PC-3 (cell line): ENCODE results near the gene CPA1. TPM values are rescaled to one million over a fixed set of nuclear protein-coding genes. Genes with fewer than 3 reads are reported as not detected.

Experiments used
- ATAC-seq: fragments of 200-7000 bp; cut with Tn5 transposase; 2 replicates; pipeline ENCODE4 v1.9.1; 2020; ENCODE audit warnings: mild to moderate bottlenecking, moderate library complexity
- BruUV-seq: library from RNA; stranded (reverse); fragments of 400-500 nt; replicated peaks from 2 replicates; lab custom pipeline; 2021; lab: Mats Ljungman, UMichigan
- CTCF ChIA-PET: fragments of 300-600 bp; sonication (Branson Sonifier 250); formaldehyde crosslinking; loops from one replicate; lab custom pipeline; 2022; ENCODE audit warnings: antibody characterized with exemption; lab: Charles Lee
- POLR2A ChIA-PET: fragments of 300-600 bp; sonication (Branson Sonifier 250); formaldehyde crosslinking; loops from one replicate; lab custom pipeline; 2022; ENCODE audit warnings: antibody characterized with exemption; ENCODE audit not compliant: unreplicated experiment; lab: Charles Lee
- DNase-seq: peaks from one replicate; pipeline ENCODE4 v3.0.0-alpha.2; 2015
- H2AFZ ChIP-seq: fragments of 300-600 bp; sonication (generic); 2 replicates; pipeline ENCODE4 v1.6.0; 2016; ENCODE audit warnings: antibody characterized with exemption, low read length
- H3F3A ChIP-seq: fragments of 300-600 bp; sonication (generic); one replicate; pipeline ENCODE4 v1.6.0; 2017; ENCODE audit warnings: antibody characterized with exemption, low read length, control low read depth, mild to moderate bottlenecking; ENCODE audit not compliant: unreplicated experiment
- H3K27ac ChIP-seq: fragments of 300-600 bp; sonication (generic); 2 replicates; pipeline ENCODE4 v1.5.1; 2016; ENCODE audit warnings: mild to moderate bottlenecking, low read length
- H3K27me3 ChIP-seq: fragments of 300-600 bp; sonication (generic); 2 replicates; pipeline ENCODE4 v1.6.1; 2016; ENCODE audit warnings: low read length, mixed read lengths
- H3K36me3 ChIP-seq: fragments of 300-600 bp; sonication (generic); 2 replicates; pipeline ENCODE4 v1.6.1; 2016; ENCODE audit warnings: low read depth, mixed run types, low read length, mixed read lengths
- H3K4me1 ChIP-seq: fragments of 300-600 bp; sonication (generic); 2 replicates; pipeline ENCODE4 v1.5.1; 2016; ENCODE audit warnings: low read length; ENCODE audit not compliant: insufficient read depth
- H3K4me2 ChIP-seq: fragments of 300-600 bp; sonication (generic); 2 replicates; pipeline ENCODE4 v1.6.0; 2016; ENCODE audit warnings: low read length
- H3K4me3 ChIP-seq: fragments of 300-600 bp; sonication (generic); 2 replicates; pipeline ENCODE4 v1.5.1; 2016; ENCODE audit warnings: mild to moderate bottlenecking, low read length, mixed read lengths
- H3K79me2 ChIP-seq: fragments of 300-600 bp; sonication (generic); 2 replicates; pipeline ENCODE4 v1.6.1; 2017; ENCODE audit warnings: low read length, mixed read lengths
- H3K9ac ChIP-seq: fragments of 300-600 bp; sonication (generic); 2 replicates; pipeline ENCODE4 v1.6.0; 2016; ENCODE audit warnings: mild to moderate bottlenecking, low read length
- H3K9me2 ChIP-seq: fragments of 300-600 bp; sonication (generic); replicated peaks from 2 replicates; pipeline ENCODE4 v1.6.1; 2016; ENCODE audit warnings: mixed run types, low read length, mixed read lengths
- H3K9me3 ChIP-seq: fragments of 300-600 bp; sonication (generic); 2 replicates; pipeline ENCODE4 v1.6.1; 2016; ENCODE audit warnings: low read length, mixed read lengths
- H4K20me1 ChIP-seq: fragments of 300-600 bp; sonication (generic); 2 replicates; pipeline ENCODE4 v1.6.1; 2016; ENCODE audit warnings: low read length, mixed read lengths
- EZH2 ChIP-seq: fragments of 300-600 bp; sonication (generic); IDR thresholded peaks from one replicate; pipeline ENCODE4 v1.6.1; 2017; ENCODE audit warnings: antibody characterized with exemption, mild to moderate bottlenecking, low read length; ENCODE audit not compliant: unreplicated experiment
- EZH2phosphoT487 ChIP-seq: fragments of 300-600 bp; sonication (generic); IDR thresholded peaks from 2 replicates; pipeline ENCODE4 v1.6.1; 2018; ENCODE audit warnings: mild to moderate bottlenecking, antibody characterized with exemption, low read length, borderline replicate concordance
- intact Hi-C: fragments of 100-400 bp; cut with micrococcal nuclease; formaldehyde crosslinking; loops from 2 replicates; pipeline ENCODE4 v1.9.0; 2023
- total RNA-seq: library from RNA; depleted of rRNA; stranded (reverse); fragments of >200 nt; gene quantifications from 2 replicates; pipeline ENCODE4 v1.2.3, GENCODE V29; 2014
- TF ChIP-seq, protein P1 (sequence below): fragments of 300-600 bp; sonication (generic); conservative IDR thresholded peaks from 2 replicates; pipeline ENCODE4 v1.5.1; 2017; ENCODE audit warnings: antibody characterized with exemption, low read depth, mild to moderate bottlenecking, low read length

CPA1 gene
- total RNA-seq, 1 experiment from 2014 or later, result not detected

DNA sequence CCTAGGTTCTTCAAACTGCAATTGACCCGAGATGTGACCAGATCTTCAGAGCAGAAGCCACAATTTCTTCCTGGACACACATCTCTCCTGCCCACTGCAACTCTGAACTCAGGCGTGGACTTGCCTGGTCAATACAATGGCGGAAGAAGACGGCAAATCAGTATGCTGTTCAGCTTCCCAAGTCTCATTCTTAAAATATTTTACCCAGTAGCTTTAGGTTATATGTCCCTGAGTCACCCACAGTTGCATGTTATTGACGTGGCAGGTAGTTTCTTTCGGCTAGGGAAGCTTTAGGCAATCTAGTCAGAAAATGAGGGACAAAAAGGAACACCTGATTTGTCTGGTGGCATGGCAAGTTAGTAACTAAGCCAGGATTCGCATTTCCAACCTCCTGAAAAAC lies 38.0 kb downstream of the CPA1 start:
- Histone ChIP-seq H3K4me1 (peaks cover 33% of the 10 kb centered on the region), H3K79me2 (no peaks in the 10 kb centered on the region), H3K9me3 (no peaks in the 10 kb centered on the region), H3K9me2 (no peaks in the 10 kb centered on the region), H3K4me2 (no peak overlapping the region), H3F3A (no peaks in the 10 kb centered on the region), H3K27me3 (no peaks in the 10 kb centered on the region), H3K27ac (no peak overlapping the region), H4K20me1 (no peaks in the 10 kb centered on the region), H3K36me3 (no peaks in the 10 kb centered on the region), H3K9ac (no peak overlapping the region), H3K4me3 (no peak overlapping the region), H2AFZ (no peak overlapping the region)
- DNase-seq (peak; percentile 12), ATAC-seq (no peak)
- ChIA-PET CTCF (no interaction called here), POLR2A (no interaction called here)
- no peak for TF ChIP-seq EZH2phosphoT487
- TF ChIP-seq EZH2, result no peak
- TF ChIP-seq, protein P1, sequence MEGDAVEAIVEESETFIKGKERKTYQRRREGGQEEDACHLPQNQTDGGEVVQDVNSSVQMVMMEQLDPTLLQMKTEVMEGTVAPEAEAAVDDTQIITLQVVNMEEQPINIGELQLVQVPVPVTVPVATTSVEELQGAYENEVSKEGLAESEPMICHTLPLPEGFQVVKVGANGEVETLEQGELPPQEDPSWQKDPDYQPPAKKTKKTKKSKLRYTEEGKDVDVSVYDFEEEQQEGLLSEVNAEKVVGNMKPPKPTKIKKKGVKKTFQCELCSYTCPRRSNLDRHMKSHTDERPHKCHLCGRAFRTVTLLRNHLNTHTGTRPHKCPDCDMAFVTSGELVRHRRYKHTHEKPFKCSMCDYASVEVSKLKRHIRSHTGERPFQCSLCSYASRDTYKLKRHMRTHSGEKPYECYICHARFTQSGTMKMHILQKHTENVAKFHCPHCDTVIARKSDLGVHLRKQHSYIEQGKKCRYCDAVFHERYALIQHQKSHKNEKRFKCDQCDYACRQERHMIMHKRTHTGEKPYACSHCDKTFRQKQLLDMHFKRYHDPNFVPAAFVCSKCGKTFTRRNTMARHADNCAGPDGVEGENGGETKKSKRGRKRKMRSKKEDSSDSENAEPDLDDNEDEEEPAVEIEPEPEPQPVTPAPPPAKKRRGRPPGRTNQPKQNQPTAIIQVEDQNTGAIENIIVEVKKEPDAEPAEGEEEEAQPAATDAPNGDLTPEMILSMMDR, result no peak
- intact Hi-C loops, result no loop called here
- BruUV-seq, result no TSS peak

GRCh38 chr7:130419658-130420057 lies 39.4 kb downstream of the CPA1 start:
- Histone ChIP-seq H3K79me2 (no peaks in the 10 kb centered on the region), H3K9me2 (no peaks in the 10 kb centered on the region), H3K4me2 (no peak overlapping the region), H3K27ac (no peak overlapping the region), H3F3A (no peaks in the 10 kb centered on the region), H3K27me3 (no peaks in the 10 kb centered on the region), H4K20me1 (no peaks in the 10 kb centered on the region), H3K4me3 (no peak overlapping the region), H2AFZ (no peak overlapping the region), H3K36me3 (no peaks in the 10 kb centered on the region), H3K9ac (no peak overlapping the region), H3K9me3 (no peaks in the 10 kb centered on the region), H3K4me1 (peaks cover 33% of the 10 kb centered on the region)
- ChIA-PET CTCF (no interaction called here), POLR2A (no interaction called here)
- ATAC-seq, result peak; percentile 37
- intact Hi-C loops, result loop anchor here (2.0 to 10.0 kb wide), 4 partner anchors 63 to 345 kb away; partner anchors contain the start of gene KLHDC10
- TF ChIP-seq EZH2phosphoT487 (no peak), EZH2 (no peak)
- TF ChIP-seq, protein P1, result no peak
- DNase-seq, result peak; percentile 36
- no TSS peak for BruUV-seq

- DNase-seq (peak; percentile 64), ATAC-seq (peak; percentile 80)
- Histone ChIP-seq H2AFZ (no peak overlapping the region), H3K4me3 (no peak overlapping the region), H3K4me2 (peak overlapping the region; percentile 53), H3K36me3 (no peaks in the 10 kb centered on the region), H4K20me1 (no peaks in the 10 kb centered on the region), H3F3A (no peaks in the 10 kb centered on the region), H3K79me2 (no peaks in the 10 kb centered on the region), H3K27ac (peak overlapping the region; percentile 63), H3K4me1 (peaks cover 33% of the 10 kb centered on the region), H3K9me2 (no peaks in the 10 kb centered on the region), H3K9me3 (no peaks in the 10 kb centered on the region), H3K9ac (peak overlapping the region; percentile 7; the same call in 1 of the 2 replicates), H3K27me3 (no peaks in the 10 kb centered on the region)
- no TSS peak for BruUV-seq
- ChIA-PET POLR2A (no interaction called here), CTCF (no interaction called here)
- TF ChIP-seq EZH2 (no peak), EZH2phosphoT487 (no peak)
- TF ChIP-seq, protein P1, result no peak
- intact Hi-C loops, result loop anchor here (1.0 to 10.0 kb wide), 6 partner anchors 20 to 346 kb away; partner anchors contain the start of genes CEP41 and KLHDC10
Measured at GRCh38 chr7:130420943-130421578, 40.8 kb downstream of the CPA1 start.
